MG63 (cell line): Measurements from ENCODE around the gene MYL6B. TPM values are rescaled to one million over a fixed set of nuclear protein-coding genes. Genes with fewer than 3 reads are reported as not detected.
"Not testable (repeated sequence)": the region's sequence is repeated elsewhere in the genome, so short reads cannot be mapped to it uniquely, and the experiment has no call there.

Source experiments
- DNase-seq: peaks from one replicate; pipeline ENCODE4 v3.0.0-alpha.2; 2020
- H3K27me3 ChIP-seq: fragments of 250-450 bp; sonication (Bioruptor Pico); 2 replicates; pipeline ENCODE4 v1.5.1; 2020; ENCODE audit warnings: mild to moderate bottlenecking, moderate library complexity
- H3K36me3 ChIP-seq: fragments of 250-450 bp; sonication (Bioruptor Pico); 2 replicates; pipeline ENCODE4 v1.5.1; 2020; ENCODE audit warnings: mild to moderate bottlenecking, moderate library complexity
- H3K4me3 ChIP-seq: fragments of 250-450 bp; sonication (Bioruptor Pico); 2 replicates; pipeline ENCODE4 v1.5.1; 2020; ENCODE audit warnings: mild to moderate bottlenecking, moderate library complexity
- H3K9me3 ChIP-seq: fragments of 250-450 bp; sonication (Bioruptor Pico); 2 replicates; pipeline ENCODE4 v1.5.1; 2020; ENCODE audit warnings: mild to moderate bottlenecking, moderate library complexity
- total RNA-seq: library from RNA; depleted of rRNA; stranded (reverse); fragments of >200 nt; shearing (Covaris generic); gene quantifications from 2 replicates; pipeline ENCODE4 v1.2.3, GENCODE V29; 2014; ENCODE audit warnings: low replicate concordance

MYL6B gene
- total RNA-seq, 1 experiment from 2014 or later: 123 TPM

GRCh38 chr12:56188131-56188777 is 35.9 kb downstream of the MYL6B start:
- Histone ChIP-seq H3K36me3 (peaks cover 39% of the 10 kb centered on the region), H3K9me3 (no peaks in the 10 kb centered on the region), H3K4me3 (peak overlapping the region; percentile 81), H3K27me3 (no peaks in the 10 kb centered on the region)
- DNase-seq: no peak

GRCh38 chr12:56188778-56189098 is 36.4 kb downstream of the MYL6B start:
- DNase-seq: no peak
- no peaks in the 10 kb centered on the region for H3K27me3 ChIP-seq
- peaks cover 34% of the 10 kb centered on the region for H3K36me3 ChIP-seq
- no peaks in the 10 kb centered on the region for H3K9me3 ChIP-seq
- peak overlapping the region; percentile 81 for H3K4me3 ChIP-seq

GRCh38 chr12:56189099-56189917 is 36.9 kb downstream of the MYL6B start, which contains the start of gene SMARCC2:
Gene SMARCC2 (minus strand): TSS chr12:56189483. CDS start chr12:56189461, 22 bp downstream.
- Histone ChIP-seq H3K9me3 (no peaks in the 10 kb centered on the region), H3K4me3 (peak within 1 kb of the TSS; percentile 81), H3K36me3 (peaks cover 28% of the 10 kb centered on the region), H3K27me3 (no peaks in the 10 kb centered on the region)
- DNase-seq: peak; percentile 84

GRCh38 chr12:56189918-56190694 is 37.7 kb downstream of the MYL6B start:
- DNase-seq: peak; percentile 74
- Histone ChIP-seq H3K27me3 (no peaks in the 10 kb centered on the region), H3K9me3 (no peaks in the 10 kb centered on the region), H3K36me3 (peaks cover 20% of the 10 kb centered on the region), H3K4me3 (peak overlapping the region; percentile 81)

- peak overlapping the region; percentile 81 for H3K4me3 ChIP-seq
These were observed 38.3 kb downstream of the MYL6B start for GRCh38 chr12:56190695-56191155.

GRCh38 chr12:56192582-56192981 is 40.2 kb downstream of the MYL6B start:
- DNase-seq: no peak
- Histone ChIP-seq H3K4me3 (no peak overlapping the region), H3K36me3 (no peaks in the 10 kb centered on the region), H3K9me3 (no peaks in the 10 kb centered on the region), H3K27me3 (no peaks in the 10 kb centered on the region)

More at GRCh38 chr12:56190695-56191155, 38.3 kb downstream of the MYL6B start:
- DNase-seq: no peak
- Histone ChIP-seq H3K9me3 (no peaks in the 10 kb centered on the region), H3K36me3 (peaks cover 17% of the 10 kb centered on the region), H3K27me3 (no peaks in the 10 kb centered on the region)

- Histone ChIP-seq H3K27me3 (no peaks in the 10 kb centered on the region), H3K4me3 (no peak overlapping the region), H3K9me3 (no peaks in the 10 kb centered on the region), H3K36me3 (no peaks in the 10 kb centered on the region)
- peak; percentile 52 for DNase-seq
These were observed 40.7 kb downstream of the MYL6B start for GRCh38 chr12:56193025-56193578.

- not testable (repeated sequence) for H3K27me3 ChIP-seq, H3K4me3 ChIP-seq
These were observed 44.6 kb downstream of the MYL6B start for GRCh38 chr12:56196818-56197550.

GRCh38 chr12:56197921-56198635 is 45.7 kb downstream of the MYL6B start:
- DNase-seq: no peak
- Histone ChIP-seq H3K36me3 (no peaks in the 10 kb centered on the region), H3K4me3 (no peak overlapping the region), H3K27me3 (no peaks in the 10 kb centered on the region), H3K9me3 (no peaks in the 10 kb centered on the region)

More at GRCh38 chr12:56196818-56197550, 44.6 kb downstream of the MYL6B start:
- not testable (repeated sequence) for H3K9me3 ChIP-seq, H3K36me3 ChIP-seq
- DNase-seq: peak; percentile 84

GRCh38 chr12:56198836-56199235 is 46.4 kb downstream of the MYL6B start:
- H3K36me3 ChIP-seq: no peaks in the 10 kb centered on the region
- DNase-seq: no peak
- H3K9me3 ChIP-seq: no peaks in the 10 kb centered on the region
- H3K27me3 ChIP-seq: no peaks in the 10 kb centered on the region
- H3K4me3 ChIP-seq: no peak overlapping the region

- Histone ChIP-seq H3K27me3 (no peaks in the 10 kb centered on the region), H3K4me3 (no peak overlapping the region), H3K9me3 (no peaks in the 10 kb centered on the region), H3K36me3 (peaks cover 27% of the 10 kb centered on the region)
- no peak for DNase-seq
These were observed 50.0 kb downstream of the MYL6B start for GRCh38 chr12:56202366-56202765.

- no peak for DNase-seq
- Histone ChIP-seq H3K36me3 (peaks cover 32% of the 10 kb centered on the region), H3K27me3 (no peaks in the 10 kb centered on the region), H3K4me3 (no peak overlapping the region), H3K9me3 (no peaks in the 10 kb centered on the region)
These were observed 50.5 kb downstream of the MYL6B start for GRCh38 chr12:56202838-56203237.

GRCh38 chr12:56204275-56204674 is 51.9 kb downstream of the MYL6B start:
- no peaks in the 10 kb centered on the region for H3K27me3 ChIP-seq
- H3K36me3 ChIP-seq: peaks cover 43% of the 10 kb centered on the region
- no peak overlapping the region for H3K4me3 ChIP-seq
- DNase-seq: no peak
- H3K9me3 ChIP-seq: no peaks in the 10 kb centered on the region

GRCh38 chr12:56205445-56205844 is 53.1 kb downstream of the MYL6B start:
- H3K36me3 ChIP-seq: peaks cover 54% of the 10 kb centered on the region
- no peak for DNase-seq
- no peaks in the 10 kb centered on the region for H3K9me3 ChIP-seq
- no peak overlapping the region for H3K4me3 ChIP-seq
- H3K27me3 ChIP-seq: no peaks in the 10 kb centered on the region

GRCh38 chr12:56206452-56207166 is 54.2 kb downstream of the MYL6B start:
- peak; percentile 34 for DNase-seq
- Histone ChIP-seq H3K4me3 (no peak overlapping the region), H3K27me3 (no peaks in the 10 kb centered on the region), H3K9me3 (no peaks in the 10 kb centered on the region), H3K36me3 (peaks cover 66% of the 10 kb centered on the region)
